Osteocyte (in vitro differentiated cells): Measurements from ENCODE around the gene TMEM143. TPM values are rescaled to one million over a fixed set of nuclear protein-coding genes. Genes with fewer than 3 reads are reported as not detected.

ENCODE experiments used
- DNase-seq: peaks from one replicate; pipeline ENCODE4 v3.0.0; 2021; ENCODE audit warnings: mixed read lengths; ENCODE audit not compliant: unreplicated experiment; ENCODE audit errors: extremely low spot score
- H3K27ac Mint-ChIP-seq: one replicate; pipeline ENCODE4 v1.8.0; 2021; ENCODE audit warnings: mild to moderate bottlenecking, mixed read lengths; ENCODE audit not compliant: unreplicated experiment
- H3K27me3 Mint-ChIP-seq: one replicate; pipeline ENCODE4 v1.8.0; 2021; ENCODE audit warnings: mixed read lengths; ENCODE audit not compliant: unreplicated experiment
- H3K36me3 Mint-ChIP-seq: one replicate; pipeline ENCODE4 v1.8.0; 2021; ENCODE audit warnings: mixed read lengths; ENCODE audit not compliant: unreplicated experiment
- H3K4me1 Mint-ChIP-seq: one replicate; pipeline ENCODE4 v1.8.0; 2021; ENCODE audit warnings: mixed read lengths; ENCODE audit not compliant: unreplicated experiment
- H3K4me3 Mint-ChIP-seq: one replicate; pipeline ENCODE4 v1.8.0; 2021; ENCODE audit warnings: mild to moderate bottlenecking, moderate library complexity, mixed read lengths; ENCODE audit not compliant: unreplicated experiment
- H3K9me3 Mint-ChIP-seq: one replicate; pipeline ENCODE4 v1.8.0; 2021; ENCODE audit warnings: mixed read lengths; ENCODE audit not compliant: unreplicated experiment
- CTCF ChIP-seq: fragments of 200-600 bp; sonication (generic); IDR thresholded peaks from 2 replicates; pipeline ENCODE4 v1.5.0; 2021; ENCODE audit warnings: antibody characterized with exemption, mild to moderate bottlenecking, moderate library complexity
- long read RNA-seq: library from polyadenylated mRNA; unstranded; transcript quantifications from one replicate; pipeline ENCODE4 v2.0.0, GENCODE V29; 2021
- total RNA-seq: library from RNA; stranded (reverse); gene quantifications from 2 replicates; pipeline ENCODE4 v1.2.1, GENCODE V29; 2021

TMEM143 gene
- 9.1 and 12.3 TPM in 2 replicates for total RNA-seq
- long read RNA-seq, partial matches to known transcripts: 1 of 3 reads
- long read RNA-seq, other reads (novel, unspliced or antisense): 1 of 3 reads

- no peak for TF ChIP-seq CTCF
- H3K9me3 Mint-ChIP-seq: no peaks in the 10 kb centered on the region
- no peaks in the 10 kb centered on the region for H3K36me3 Mint-ChIP-seq
- peak within 1 kb of the TSS; percentile 82 for H3K4me3 Mint-ChIP-seq
- DNase-seq: peak; percentile 100
- peak within 1 kb of the TSS; percentile 93 for H3K27ac Mint-ChIP-seq
- peaks cover 11% of the 10 kb centered on the region for H3K4me1 Mint-ChIP-seq
- H3K27me3 Mint-ChIP-seq: no peaks in the 10 kb centered on the region
Measured at GRCh38 chr19:48363810-48364597, at the start of gene TMEM143, which contains the start of gene SYNGR4. Gene TMEM143 (minus strand): TSS chr19:48363940. CDS start chr19:48363920, 20 bp downstream. Gene SYNGR4 (plus strand): TSS chr19:48364367. CDS start chr19:48365843, 1,476 bp downstream.

- Mint-ChIP-seq H3K36me3 (no peaks in the 10 kb centered on the region), H3K4me3 (no peak overlapping the region), H3K27ac (no peak overlapping the region), H3K9me3 (no peaks in the 10 kb centered on the region), H3K27me3 (peaks cover 2% of the 10 kb centered on the region), H3K4me1 (peaks cover 3% of the 10 kb centered on the region)
- DNase-seq: no peak
- TF ChIP-seq CTCF: no peak
Measured at GRCh38 chr19:48405850-48406249, 42.1 kb upstream of the TMEM143 start.

GRCh38 chr19:48405010-48405659 lies 41.4 kb upstream of the TMEM143 start:
- H3K36me3 Mint-ChIP-seq: no peaks in the 10 kb centered on the region
- no peak for DNase-seq

GRCh38 chr19:48403606-48404005 lies 39.9 kb upstream of the TMEM143 start:
- Mint-ChIP-seq H3K27ac (peak overlapping the region; percentile 9), H3K36me3 (no peaks in the 10 kb centered on the region), H3K4me1 (peaks cover 13% of the 10 kb centered on the region), H3K9me3 (no peaks in the 10 kb centered on the region), H3K27me3 (peaks cover 2% of the 10 kb centered on the region), H3K4me3 (no peak overlapping the region)
- no peak for DNase-seq
- no peak for TF ChIP-seq CTCF

More at GRCh38 chr19:48405010-48405659, 41.4 kb upstream of the TMEM143 start:
- Mint-ChIP-seq H3K4me3 (no peak overlapping the region), H3K27ac (no peak overlapping the region), H3K9me3 (no peaks in the 10 kb centered on the region), H3K27me3 (peaks cover 2% of the 10 kb centered on the region), H3K4me1 (peaks cover 6% of the 10 kb centered on the region)
- no peak for TF ChIP-seq CTCF

GRCh38 chr19:48401287-48401686 lies 37.5 kb upstream of the TMEM143 start:
- Mint-ChIP-seq H3K4me1 (peaks cover 22% of the 10 kb centered on the region), H3K27ac (no peak overlapping the region), H3K4me3 (no peak overlapping the region), H3K36me3 (no peaks in the 10 kb centered on the region), H3K9me3 (no peaks in the 10 kb centered on the region), H3K27me3 (peaks cover 8% of the 10 kb centered on the region)
- TF ChIP-seq CTCF: no peak
- DNase-seq: no peak
